ENCODE results near the gene PIWIL4.

Gene PIWIL4

GRCh38 chr11:94593030-94593429, 25.9 kb downstream of the PIWIL4 start:
- Histone ChIP-seq H3K9ac (ENCODE audit: low read length) (no peak overlapping the region), H3K36me3 (replicated peaks; ENCODE audit: insufficient read depth, low read length) (no peaks in the 10 kb centered on the region), H3F3A (ENCODE audit: insufficient read depth, low read length) (no peaks in the 10 kb centered on the region), H3K4me2 (ENCODE audit: low read depth, low read length) (no peak overlapping the region; the same call in 1 of the 2 replicates), H3K4me1 (ENCODE audit: low read length) (peaks cover 22% of the 10 kb centered on the region), H3K79me2 (ENCODE audit: low read length) (no peaks in the 10 kb centered on the region), H3K27me3 (replicated peaks; ENCODE audit: insufficient read depth, low read length) (no peaks in the 10 kb centered on the region), H2AFZ (ENCODE audit: low read length) (no peak overlapping the region), H3K4me3 (ENCODE audit: low read length) (no peak overlapping the region), H3K9me3 (replicated peaks; ENCODE audit: insufficient read depth, low read length) (no peaks in the 10 kb centered on the region), H3K9me2 (replicated peaks; ENCODE audit: insufficient read depth, low read length) (no peaks in the 10 kb centered on the region), H4K20me1 (ENCODE audit: insufficient read depth, low read length) (no peaks in the 10 kb centered on the region), H3K27ac (ENCODE audit: low read length) (no peak overlapping the region)
- TF ChIP-seq EZH2phosphoT487 (IDR thresholded peaks at IDR 0.05; ENCODE audit: low read length), result no peak
- TF ChIP-seq EZH2 (optimal IDR thresholded peaks at IDR 0.05; ENCODE audit: low read depth, low read length), result no peak
- TF ChIP-seq, protein P1, sequence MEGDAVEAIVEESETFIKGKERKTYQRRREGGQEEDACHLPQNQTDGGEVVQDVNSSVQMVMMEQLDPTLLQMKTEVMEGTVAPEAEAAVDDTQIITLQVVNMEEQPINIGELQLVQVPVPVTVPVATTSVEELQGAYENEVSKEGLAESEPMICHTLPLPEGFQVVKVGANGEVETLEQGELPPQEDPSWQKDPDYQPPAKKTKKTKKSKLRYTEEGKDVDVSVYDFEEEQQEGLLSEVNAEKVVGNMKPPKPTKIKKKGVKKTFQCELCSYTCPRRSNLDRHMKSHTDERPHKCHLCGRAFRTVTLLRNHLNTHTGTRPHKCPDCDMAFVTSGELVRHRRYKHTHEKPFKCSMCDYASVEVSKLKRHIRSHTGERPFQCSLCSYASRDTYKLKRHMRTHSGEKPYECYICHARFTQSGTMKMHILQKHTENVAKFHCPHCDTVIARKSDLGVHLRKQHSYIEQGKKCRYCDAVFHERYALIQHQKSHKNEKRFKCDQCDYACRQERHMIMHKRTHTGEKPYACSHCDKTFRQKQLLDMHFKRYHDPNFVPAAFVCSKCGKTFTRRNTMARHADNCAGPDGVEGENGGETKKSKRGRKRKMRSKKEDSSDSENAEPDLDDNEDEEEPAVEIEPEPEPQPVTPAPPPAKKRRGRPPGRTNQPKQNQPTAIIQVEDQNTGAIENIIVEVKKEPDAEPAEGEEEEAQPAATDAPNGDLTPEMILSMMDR (IDR thresholded peaks at IDR 0.05; ENCODE audit: low read length), result no peak
- peak; percentile 23 for DNase-seq

DNA sequence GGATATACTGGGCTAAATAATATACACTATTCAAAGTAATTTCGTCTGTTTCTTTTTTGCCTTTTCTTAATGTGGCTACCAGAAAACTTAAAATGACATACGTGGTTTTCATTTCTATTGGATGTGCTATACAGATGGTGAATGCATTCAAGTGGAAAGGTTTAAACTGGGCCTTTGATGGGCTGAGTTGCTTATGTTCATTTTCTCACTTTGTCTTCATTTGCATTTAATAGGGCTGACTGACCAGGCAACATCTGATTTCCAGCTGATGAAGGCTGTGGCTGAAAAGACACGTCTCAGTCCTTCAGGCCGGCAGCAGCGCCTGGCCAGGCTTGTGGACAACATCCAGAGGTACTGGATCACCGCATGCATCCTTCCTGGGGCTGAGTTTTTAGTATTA, 27.9 kb downstream of the PIWIL4 start:
- no peak overlapping the region for H2AFZ ChIP-seq (ENCODE audit: low read length)
- TF ChIP-seq, protein P1 (IDR thresholded peaks at IDR 0.05; ENCODE audit: low read length), result no peak
- TF ChIP-seq EZH2 (optimal IDR thresholded peaks at IDR 0.05; ENCODE audit: low read depth, low read length) (no peak), EZH2phosphoT487 (IDR thresholded peaks at IDR 0.05; ENCODE audit: low read length) (no peak)
- DNase-seq, result no peak
- H3K27ac ChIP-seq (ENCODE audit: low read length), result no peak overlapping the region
- no peak overlapping the region for H3K9ac ChIP-seq (ENCODE audit: low read length)
- no peak overlapping the region for H3K4me2 ChIP-seq (ENCODE audit: low read depth, low read length)
- H3K36me3 ChIP-seq (replicated peaks; ENCODE audit: insufficient read depth, low read length), result no peaks in the 10 kb centered on the region
- H4K20me1 ChIP-seq (ENCODE audit: insufficient read depth, low read length), result no peaks in the 10 kb centered on the region
- no peak overlapping the region for H3K4me3 ChIP-seq (ENCODE audit: low read length)
- no peaks in the 10 kb centered on the region for H3K27me3 ChIP-seq (replicated peaks; ENCODE audit: insufficient read depth, low read length)
- no peaks in the 10 kb centered on the region for H3F3A ChIP-seq (ENCODE audit: insufficient read depth, low read length)
- no peaks in the 10 kb centered on the region for H3K79me2 ChIP-seq (ENCODE audit: low read length)
- H3K9me3 ChIP-seq (replicated peaks; ENCODE audit: insufficient read depth, low read length), result no peaks in the 10 kb centered on the region
- peaks cover 16% of the 10 kb centered on the region; the same call in 1 of the 2 replicates for H3K4me1 ChIP-seq (ENCODE audit: low read length)
- H3K9me2 ChIP-seq (replicated peaks; ENCODE audit: insufficient read depth, low read length), result no peaks in the 10 kb centered on the region

GRCh38 chr11:94597896-94598295, 30.7 kb downstream of the PIWIL4 start:
- Histone ChIP-seq H2AFZ (ENCODE audit: low read length) (no peak overlapping the region), H3K36me3 (replicated peaks; ENCODE audit: insufficient read depth, low read length) (no peaks in the 10 kb centered on the region), H3K9ac (ENCODE audit: low read length) (no peak overlapping the region), H3K9me2 (replicated peaks; ENCODE audit: insufficient read depth, low read length) (no peaks in the 10 kb centered on the region), H3K4me1 (ENCODE audit: low read length) (peaks cover 12% of the 10 kb centered on the region; the same call in 1 of the 2 replicates), H3K27me3 (replicated peaks; ENCODE audit: insufficient read depth, low read length) (no peaks in the 10 kb centered on the region), H3K9me3 (replicated peaks; ENCODE audit: insufficient read depth, low read length) (no peaks in the 10 kb centered on the region), H3K4me2 (ENCODE audit: low read depth, low read length) (no peak overlapping the region), H4K20me1 (ENCODE audit: insufficient read depth, low read length) (no peaks in the 10 kb centered on the region), H3K27ac (ENCODE audit: low read length) (no peak overlapping the region), H3K79me2 (ENCODE audit: low read length) (no peaks in the 10 kb centered on the region), H3K4me3 (ENCODE audit: low read length) (no peak overlapping the region), H3F3A (ENCODE audit: insufficient read depth, low read length) (no peaks in the 10 kb centered on the region)
- TF ChIP-seq, protein P1 (IDR thresholded peaks at IDR 0.05; ENCODE audit: low read length), result no peak
- TF ChIP-seq EZH2 (optimal IDR thresholded peaks at IDR 0.05; ENCODE audit: low read depth, low read length), result no peak
- no peak for TF ChIP-seq EZH2phosphoT487 (IDR thresholded peaks at IDR 0.05; ENCODE audit: low read length)
- DNase-seq, result no peak

Measured in MM.1S (cell line).